GM19372 (cell line): ENCODE results near the gene HOXC4.
"Not testable (repeated sequence)": the region's sequence is repeated elsewhere in the genome, so short reads cannot be mapped to it uniquely, and the experiment has no call there.

ENCODE experiments used
- ATAC-seq: cut with Tn5 transposase; IDR thresholded peaks from one replicate; pipeline ENCODE4 v1.9.1; 2021; ENCODE audit warnings: mild to moderate bottlenecking, low read depth, moderate library complexity; ENCODE audit not compliant: unreplicated experiment

HOXC4 gene

GRCh38 chr12:54053003-54053750, 458 bp upstream of the HOXC4 start:
- peak; percentile 61 for ATAC-seq

- ATAC-seq, result no peak
Measured at GRCh38 chr12:54054742-54055194, 1.1 kb downstream of the HOXC4 start.

GRCh38 chr12:54055552-54055951, 1.9 kb downstream of the HOXC4 start:
- ATAC-seq, result no peak

GRCh38 chr12:54056110-54056509, 2.5 kb downstream of the HOXC4 start:
- ATAC-seq, result no peak

- ATAC-seq, result no peak
Measured at GRCh38 chr12:54058128-54058768, 4.6 kb downstream of the HOXC4 start.

- no peak for ATAC-seq
Measured at GRCh38 chr12:54059668-54060067, 6.0 kb downstream of the HOXC4 start.

GRCh38 chr12:54060174-54060974, 6.7 kb downstream of the HOXC4 start:
- no peak for ATAC-seq

GRCh38 chr12:54060975-54061778, 7.5 kb downstream of the HOXC4 start:
- ATAC-seq, result no peak

GRCh38 chr12:54065677-54066076, 12.0 kb downstream of the HOXC4 start:
- no peak for ATAC-seq

GRCh38 chr12:54066408-54066807, 12.8 kb downstream of the HOXC4 start:
- ATAC-seq, result no peak

- ATAC-seq, result no peak
Measured at GRCh38 chr12:54068418-54069070, 14.9 kb downstream of the HOXC4 start.

GRCh38 chr12:54071942-54072341, 18.3 kb downstream of the HOXC4 start:
- ATAC-seq, result no peak

GRCh38 chr12:54074308-54074707, 20.7 kb downstream of the HOXC4 start:
- no peak for ATAC-seq

- ATAC-seq, result no peak
Measured at GRCh38 chr12:54075409-54075808, 21.8 kb downstream of the HOXC4 start.

GRCh38 chr12:54075974-54076373, 22.3 kb downstream of the HOXC4 start:
- no peak for ATAC-seq

- not testable (repeated sequence) for ATAC-seq
Measured at GRCh38 chr12:54077843-54078242, 24.2 kb downstream of the HOXC4 start.

GRCh38 chr12:54079115-54079514, 25.5 kb downstream of the HOXC4 start:
- ATAC-seq, result not testable (repeated sequence)

- not testable (repeated sequence) for ATAC-seq
Measured at GRCh38 chr12:54080008-54080924, 26.6 kb downstream of the HOXC4 start.

GRCh38 chr12:54081053-54081514, 27.4 kb downstream of the HOXC4 start:
- not testable (repeated sequence) for ATAC-seq
